Adrenal gland (tissue), 12 donors: ENCODE measurements around the gene SDK2. TPM values are rescaled to one million over a fixed set of nuclear protein-coding genes. Genes with fewer than 3 reads are reported as not detected.

ENCODE experiments used
- DNase-seq, 7 donors: peaks; one replicate each; pipeline ENCODE4 v3.0.0-alpha.2; 2019 to 2020
- H3K27ac ChIP-seq, 5 donors: fragments of 200-600 bp; sonication (generic) in 4 of 5; 1 replicate in 3 of 5; 2 replicates in 2 of 5; pipeline versions ENCODE4 v1.5.1 to v1.8.0; 2016 to 2020; ENCODE audit warnings: mild to moderate bottlenecking in 1 of 5
- H3K27me3 ChIP-seq: fragments of 200-600 bp; 2 replicates; pipeline ENCODE4 v1.8.0; 2021
- H3K36me3 ChIP-seq, 2 donors: fragments of 200-600 bp; replicated peaks in 1 of 2; 1 replicate in 1 of 2; 2 replicates in 1 of 2; pipeline versions ENCODE4 v1.5.1 to v1.8.0; 2018 to 2022
- H3K4me1 ChIP-seq, 2 donors: fragments of 200-600 bp; replicated peaks in 1 of 2; 1 replicate in 1 of 2; 2 replicates in 1 of 2; pipeline versions ENCODE4 v1.5.1 to v1.8.0; 2018 to 2021
- H3K4me3 ChIP-seq, 4 donors: fragments of 200-600 bp; sonication (generic) in 3 of 4; one replicate each; pipeline ENCODE4 v1.5.1; 2016 to 2018
- H3K9me3 ChIP-seq, 3 donors: fragments of 200-600 bp; sonication (generic) in 1 of 3; replicated peaks in 1 of 3; 1 replicate in 2 of 3; 2 replicates in 1 of 3; pipeline versions ENCODE4 v1.5.1 to v1.8.0; 2016 to 2021
- CTCF ChIP-seq, 6 experiments: fragments of 450-650 bp in 4 of 6; fragments of 200-600 bp in 2 of 6; sonication (generic) in 1 of 6; IDR thresholded peaks; 1 replicate in 5 of 6; 2 replicates in 1 of 6; pipeline versions ENCODE4 v1.5.1 to v1.8.0; 2016 to 2021; ENCODE audit warnings: antibody characterized with exemption in 6 of 6, mild to moderate bottlenecking in 2 of 6, moderate library complexity in 1 of 6
- POLR2A ChIP-seq, 2 donors: fragments of 450-650 bp; IDR thresholded peaks; one replicate each; pipeline ENCODE4 v1.6.1; 2017; ENCODE audit warnings: antibody characterized with exemption in 2 of 2, mild to moderate bottlenecking in 2 of 2, moderate library complexity in 1 of 2
- WGBS, 4 donors: extraction: QIAGEN DNeasy Blood & Tissue Kit in 2 of 4; methylation state at CpG; one replicate each; pipeline versions ENCODE4 v1.1.5 to v1.1.7; 2013 to 2017; 5-methylcytosine and 5-hydroxymethylcytosine counted together
- intact Hi-C, 2 donors: fragments of 100-400 bp; cut with DNase I; formaldehyde crosslinking; loops; one replicate each; pipeline versions ENCODE4 v1.14.1 to v1.15.0; 2022 to 2023
- polyA plus RNA-seq, 3 donors: library from polyadenylated mRNA; stranded (reverse); fragments of 200-250 nt in 2 of 3; fragments of 350-450 nt in 1 of 3; fragmentation: Illumina TruSeq in 1 of 3; extraction: RNeasy Lipid Tissue Mini Kit (QIAGEN cat#74804) in 1 of 3; gene quantifications; one replicate each; pipeline ENCODE4 v1.2.3, GENCODE V29; 2013 to 2014
- total RNA-seq, 9 donors: library from RNA; depleted of rRNA in 4 of 9; stranded (reverse); fragments of >200 nt in 4 of 9; fragments of 120-200 nt in 1 of 9; fragmentation: NEBNext Ultra II Directional in 1 of 9; extraction: Animal tissue kit (Norgen Biotek cat#: 25700) in 1 of 9; gene quantifications; one replicate each; pipeline versions ENCODE4 v1.1.0 to v1.2.4, GENCODE V29; 2013 to 2023
- donor health status: healthy with polysubstance abuse.
- donor health status: Bipolar disorder and iron deficiency.
- donor health status: DM: yes; HTN: yes; CAD: no.
- donor health status: DM: no; HTN: no; CAD: no.
- donor health status: DM: no; HTN: no; CAD: no.
- donor health status: DM: yes; HTN: yes; CAD: no.

SDK2 gene
- total and polyA plus RNA-seq, 12 donors: 0.27 to 2.1 (median 0.84) TPM

GRCh38 chr17:73350864-73351263 lies 293.4 kb downstream of the SDK2 start:
- no peaks in the 10 kb centered on the region for H3K27me3 ChIP-seq
- H3K4me1 ChIP-seq: peaks cover 0 to 3% of the 10 kb centered on the region in 2 donors
- no peak overlapping the region for H3K4me3 ChIP-seq
- TF ChIP-seq CTCF (IDR thresholded peaks at IDR 0.05) (no peak), POLR2A (IDR thresholded peaks at IDR 0.05) (no peak)
- H3K27ac ChIP-seq: no peak overlapping the region
- intact Hi-C loops: no loop called here
- no peaks in the 10 kb centered on the region for H3K36me3 ChIP-seq
- no peaks in the 10 kb centered on the region for H3K9me3 ChIP-seq
- no peak for DNase-seq
- 94% methylated on average over 4 to 5 of the region's 5 CpGs for WGBS, 4 donors

DNA sequence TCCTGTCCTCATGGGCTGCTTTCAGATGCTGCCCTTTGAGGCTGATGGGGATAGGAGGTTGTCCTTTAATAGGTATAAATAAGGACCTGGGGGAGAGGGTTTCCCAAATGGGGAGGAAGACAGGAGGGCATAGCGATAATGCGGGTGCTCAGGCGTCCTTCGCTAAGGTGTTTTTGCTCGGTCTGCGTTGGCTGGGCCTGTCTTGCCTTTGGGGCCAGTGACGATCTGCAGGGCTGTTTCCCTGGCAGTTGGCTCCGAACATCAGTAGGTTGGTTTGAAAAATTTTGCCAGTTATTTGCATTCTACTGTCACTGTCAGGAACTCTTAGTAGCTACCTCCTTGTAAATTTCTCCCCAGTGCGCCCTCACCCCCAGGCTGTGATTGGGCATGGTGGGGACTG lies 294.6 kb downstream of the SDK2 start:
- no peaks in the 10 kb centered on the region for H3K27me3 ChIP-seq
- DNase-seq: no peak
- no peak overlapping the region for H3K4me3 ChIP-seq
- H3K9me3 ChIP-seq: no peaks in the 10 kb centered on the region
- no peaks in the 10 kb centered on the region for H3K4me1 ChIP-seq
- H3K27ac ChIP-seq: peak overlapping the region in 2 of 5 donors; percentile 54 to 58
- 95 to 99% (median 96%) methylated on average over 7 to 9 of the region's 9 CpGs for WGBS, 4 donors
- no peaks in the 10 kb centered on the region for H3K36me3 ChIP-seq
- no peak for TF ChIP-seq CTCF (IDR thresholded peaks at IDR 0.05)
- no peak for TF ChIP-seq POLR2A (IDR thresholded peaks at IDR 0.05)
- intact Hi-C loops: no loop called here

DNA sequence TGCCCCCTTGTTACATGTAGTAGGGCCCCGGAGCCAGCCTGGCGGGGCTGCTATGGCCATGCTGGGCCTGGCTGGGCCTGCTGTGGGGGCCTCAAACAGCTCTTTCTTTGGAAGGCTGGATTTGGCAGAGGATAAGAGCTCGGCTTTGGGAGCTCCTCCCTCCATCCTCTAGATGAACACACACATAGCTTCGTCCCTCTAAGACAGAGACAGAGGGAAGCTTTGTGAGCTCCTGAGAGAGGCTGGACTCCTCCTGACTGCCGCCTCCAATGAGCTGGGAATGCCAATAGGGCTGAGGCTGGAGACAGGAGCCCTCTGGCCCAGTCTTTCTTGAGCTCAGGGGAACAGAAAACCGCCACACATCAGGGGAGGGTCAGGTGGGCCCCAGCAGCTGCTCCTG lies 295.1 kb downstream of the SDK2 start:
- Histone ChIP-seq H3K27me3 (no peaks in the 10 kb centered on the region), H3K27ac (peak overlapping the region in 2 of 5 donors; percentile 54 to 58), H3K4me1 (no peaks in the 10 kb centered on the region), H3K36me3 (no peaks in the 10 kb centered on the region), H3K9me3 (no peaks in the 10 kb centered on the region), H3K4me3 (no peak overlapping the region)
- DNase-seq: no peak
- 80 to 94% (median 82%) methylated on average over 2 to 6 of the region's 6 CpGs for WGBS, 4 donors
- TF ChIP-seq POLR2A (IDR thresholded peaks at IDR 0.05): no peak
- TF ChIP-seq CTCF (IDR thresholded peaks at IDR 0.05): no peak
- intact Hi-C loops: no loop called here

GRCh38 chr17:73348829-73349095 lies 295.5 kb downstream of the SDK2 start:
- Histone ChIP-seq H3K27ac (peak overlapping the region in 2 of 5 donors; percentile 54 to 58), H3K4me3 (no peak overlapping the region), H3K27me3 (no peaks in the 10 kb centered on the region), H3K9me3 (no peaks in the 10 kb centered on the region), H3K4me1 (no peaks in the 10 kb centered on the region), H3K36me3 (no peaks in the 10 kb centered on the region)
- intact Hi-C loops: no loop called here
- WGBS, 4 donors: 56 to 66% (median 61%) methylated on average over 4 of the region's 4 CpGs
- DNase-seq: no peak
- TF ChIP-seq CTCF (IDR thresholded peaks at IDR 0.05) (no peak), POLR2A (IDR thresholded peaks at IDR 0.05) (no peak)
